SU-DHL-6 (cell line): Measurements from ENCODE around the gene FAIM2.

ENCODE experiments used
- EZH2phosphoT487 ChIP-seq: fragments of 200-600 bp; sonication (generic), shearing (Covaris generic); conservative IDR thresholded peaks from 2 replicates; pipeline ENCODE4 v1.6.1; 2018; ENCODE audit warnings: mild to moderate bottlenecking, antibody characterized with exemption, low read length, moderate library complexity, mixed read lengths
- TF ChIP-seq, protein P1 (sequence below): fragments of 200-600 bp; sonication (generic); IDR thresholded peaks from one replicate; pipeline ENCODE4 v1.5.1; 2017; ENCODE audit warnings: antibody characterized with exemption, mild to moderate bottlenecking, low read length, moderate library complexity; ENCODE audit not compliant: insufficient read depth, poor library complexity, severe bottlenecking

DNA sequence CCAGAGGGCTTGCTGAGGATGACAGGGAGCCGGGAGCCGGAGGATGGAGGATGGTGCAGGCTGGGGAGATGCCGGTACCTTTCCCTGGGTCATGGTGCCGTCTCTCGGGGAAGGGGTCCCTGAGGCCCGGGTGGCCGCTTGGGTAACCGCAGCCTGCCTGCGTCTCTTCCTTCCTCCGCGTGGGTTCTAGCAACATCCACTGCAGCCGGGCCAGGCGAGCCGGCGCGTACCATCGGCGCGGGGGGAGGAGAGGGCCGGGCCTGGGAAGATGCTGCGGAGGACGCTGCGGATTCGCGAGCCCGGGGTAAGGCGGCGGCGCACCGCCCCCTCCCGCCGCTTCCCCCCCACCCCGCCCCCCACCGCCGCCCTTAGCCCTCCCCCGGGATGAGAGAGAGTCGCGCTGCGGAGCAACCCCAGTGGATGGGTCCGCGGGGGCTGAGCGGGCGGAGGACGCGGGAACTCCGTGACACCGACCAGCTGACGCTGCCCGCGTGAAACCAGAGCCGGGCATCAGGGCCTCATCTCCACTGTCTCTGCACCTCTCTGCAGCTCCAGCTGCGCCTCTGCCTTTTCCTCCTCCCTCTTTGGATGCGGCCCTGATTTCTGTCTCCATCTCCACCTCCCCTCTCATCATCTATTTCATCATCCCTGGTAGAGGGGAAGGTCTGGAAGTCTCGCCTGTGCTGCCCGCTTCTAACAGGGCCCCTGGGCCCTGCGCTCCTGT is at the start of gene FAIM2:
- no peak for TF ChIP-seq EZH2phosphoT487
- TF ChIP-seq, protein P1, sequence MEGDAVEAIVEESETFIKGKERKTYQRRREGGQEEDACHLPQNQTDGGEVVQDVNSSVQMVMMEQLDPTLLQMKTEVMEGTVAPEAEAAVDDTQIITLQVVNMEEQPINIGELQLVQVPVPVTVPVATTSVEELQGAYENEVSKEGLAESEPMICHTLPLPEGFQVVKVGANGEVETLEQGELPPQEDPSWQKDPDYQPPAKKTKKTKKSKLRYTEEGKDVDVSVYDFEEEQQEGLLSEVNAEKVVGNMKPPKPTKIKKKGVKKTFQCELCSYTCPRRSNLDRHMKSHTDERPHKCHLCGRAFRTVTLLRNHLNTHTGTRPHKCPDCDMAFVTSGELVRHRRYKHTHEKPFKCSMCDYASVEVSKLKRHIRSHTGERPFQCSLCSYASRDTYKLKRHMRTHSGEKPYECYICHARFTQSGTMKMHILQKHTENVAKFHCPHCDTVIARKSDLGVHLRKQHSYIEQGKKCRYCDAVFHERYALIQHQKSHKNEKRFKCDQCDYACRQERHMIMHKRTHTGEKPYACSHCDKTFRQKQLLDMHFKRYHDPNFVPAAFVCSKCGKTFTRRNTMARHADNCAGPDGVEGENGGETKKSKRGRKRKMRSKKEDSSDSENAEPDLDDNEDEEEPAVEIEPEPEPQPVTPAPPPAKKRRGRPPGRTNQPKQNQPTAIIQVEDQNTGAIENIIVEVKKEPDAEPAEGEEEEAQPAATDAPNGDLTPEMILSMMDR: no peak
